Myocyte (in vitro differentiated cells): ENCODE data around the gene TNFRSF12A. TPM values are rescaled to one million over a fixed set of nuclear protein-coding genes. Genes with fewer than 3 reads are reported as not detected.
"Not testable (repeated sequence)": the region's sequence is repeated elsewhere in the genome, so short reads cannot be mapped to it uniquely, and the experiment has no call there.

Experiments used
- DNase-seq: peaks from one replicate; pipeline ENCODE4 v3.0.0-alpha.2; 2012; ENCODE audit warnings: low read depth
- total RNA-seq: library from RNA; depleted of rRNA; stranded (reverse); fragments of >200 nt; gene quantifications from 2 replicates; pipeline ENCODE4 v1.2.3, GENCODE V29; 2014

TNFRSF12A gene
- total RNA-seq, 1 donor from 2014 or later: 217 TPM

DNA sequence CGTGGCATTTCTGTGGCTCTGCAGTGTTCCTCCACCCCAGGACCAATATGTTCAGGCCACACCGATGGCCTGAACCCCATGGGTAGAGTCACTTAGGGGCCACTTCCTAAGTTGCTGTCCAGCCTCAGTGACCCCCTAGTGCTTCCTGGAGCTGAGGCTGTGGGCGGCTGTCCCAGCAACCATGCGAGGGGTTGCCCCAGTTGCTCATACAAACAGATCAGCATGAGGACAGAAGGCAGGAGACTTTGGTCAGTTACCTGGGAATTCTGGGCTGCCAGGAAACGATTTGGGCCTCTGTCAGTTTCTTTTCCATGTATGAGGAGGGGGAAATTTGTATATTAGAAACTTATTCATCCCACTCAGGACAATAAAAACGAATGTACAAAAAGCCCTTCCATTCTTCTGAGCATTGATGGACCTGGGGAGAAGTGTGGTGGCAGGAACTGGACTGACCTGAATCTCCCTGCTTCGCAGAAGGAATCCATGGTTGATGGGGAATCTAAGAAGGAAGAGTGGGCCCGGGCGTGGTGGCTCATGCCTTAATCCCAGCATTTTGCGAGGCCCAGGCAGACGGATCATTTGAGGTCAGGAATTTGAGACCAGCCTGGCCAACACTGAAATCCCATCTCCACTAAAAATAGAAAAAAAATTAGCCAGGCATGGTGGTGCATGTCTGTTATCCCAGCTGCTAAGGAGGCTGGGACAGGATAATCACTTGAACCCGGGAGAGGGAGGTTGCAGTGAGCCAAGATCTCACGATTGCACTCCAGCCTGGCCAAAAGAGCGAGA, 40.4 kb downstream of the TNFRSF12A start:
- peak; percentile 90 for DNase-seq

DNA sequence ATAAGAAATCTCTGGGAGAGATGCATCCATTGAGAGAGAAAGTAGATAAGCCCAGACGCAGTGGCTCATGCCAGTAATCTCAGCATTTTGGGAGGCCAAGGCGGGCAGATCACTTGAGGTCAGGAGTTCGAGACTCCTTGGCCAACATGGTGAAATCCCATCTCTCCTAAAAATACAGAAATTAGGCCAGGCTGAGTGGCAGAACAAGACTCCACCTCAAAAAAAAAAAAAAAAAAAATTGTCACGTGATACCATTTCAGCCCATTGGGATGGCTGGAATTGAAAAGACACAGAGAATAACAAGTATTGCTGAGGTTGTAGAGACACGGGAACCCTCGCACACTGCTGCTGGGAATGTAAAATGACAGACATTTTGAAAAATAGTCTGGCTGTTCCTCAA, 42.4 kb downstream of the TNFRSF12A start:
- DNase-seq: no peak

DNA sequence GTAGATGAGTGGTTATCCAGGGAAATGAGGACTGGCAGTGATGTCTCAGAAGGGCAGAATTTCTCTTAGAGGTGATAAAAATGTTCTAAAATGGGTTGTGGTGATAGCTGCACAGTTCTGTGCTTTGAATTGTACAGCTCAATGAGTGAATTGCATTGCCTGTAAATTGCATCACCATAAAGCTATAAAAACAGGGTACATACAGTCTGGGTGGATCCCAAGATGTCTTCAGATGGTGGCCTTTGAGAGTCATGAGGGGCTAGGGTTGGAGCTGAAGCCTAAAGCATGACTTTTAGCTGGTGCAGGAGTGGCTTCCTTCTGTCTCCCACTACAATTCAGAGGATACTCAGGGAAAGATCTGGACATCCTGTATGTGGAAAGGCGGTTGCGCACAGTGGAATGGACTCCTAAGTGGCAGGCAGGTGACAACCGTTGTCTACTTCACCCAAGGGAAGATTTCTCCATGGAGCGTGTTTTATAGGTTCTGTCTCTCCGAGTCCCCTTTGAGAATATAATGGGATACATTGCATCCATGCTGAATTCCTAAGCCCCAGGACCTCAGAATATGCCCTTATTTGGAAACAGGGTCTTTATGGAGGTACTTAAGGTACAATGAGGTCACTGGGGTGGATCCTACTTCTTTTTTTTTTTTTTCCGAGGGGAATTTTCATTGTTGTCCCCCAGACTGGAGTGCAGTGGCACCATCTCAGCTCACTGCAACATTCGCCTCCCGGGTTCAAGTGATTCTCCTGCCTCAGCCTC, 43.6 kb downstream of the TNFRSF12A start:
- DNase-seq: no peak

DNA sequence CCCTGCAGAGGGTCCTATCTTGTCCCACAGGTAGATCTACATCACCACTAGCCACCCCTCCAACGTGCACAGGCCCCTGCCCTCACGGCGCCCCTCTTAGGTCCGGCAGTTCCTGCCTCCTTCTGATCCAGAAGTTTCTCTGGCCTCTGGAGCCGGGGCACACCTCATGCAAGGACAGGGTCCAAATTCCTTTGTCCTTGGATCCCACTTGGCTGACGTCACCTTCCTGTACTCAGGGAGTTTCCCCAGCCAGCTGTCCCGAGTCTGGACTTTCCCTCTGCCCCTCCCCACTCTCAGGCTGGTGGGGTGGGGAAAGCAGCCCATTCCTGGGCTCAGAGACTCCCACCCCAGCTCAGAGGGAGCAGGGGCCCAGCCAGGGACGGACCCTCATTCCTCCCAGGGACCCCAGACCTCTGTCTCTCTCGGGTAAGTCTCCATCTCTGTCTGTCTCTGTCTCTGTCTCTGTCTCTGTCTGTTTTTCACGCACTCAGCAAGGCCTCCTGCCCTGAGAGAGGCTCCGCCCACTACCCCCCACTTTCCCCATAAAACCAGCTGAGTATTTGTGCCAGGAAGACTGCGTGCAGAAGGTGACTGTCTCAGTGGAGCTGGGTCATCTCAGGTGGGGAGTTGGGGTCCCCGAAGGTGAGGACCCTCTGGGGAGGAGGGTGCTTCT, 45.0 kb downstream of the TNFRSF12A start, which contains the start of gene IL32:
Gene IL32, plus strand, starts transcription at position 572 of the 673 bp plus-strand sequence. CDS start 172 bp downstream, outside the sequence.
- peak; percentile 94 for DNase-seq

DNA sequence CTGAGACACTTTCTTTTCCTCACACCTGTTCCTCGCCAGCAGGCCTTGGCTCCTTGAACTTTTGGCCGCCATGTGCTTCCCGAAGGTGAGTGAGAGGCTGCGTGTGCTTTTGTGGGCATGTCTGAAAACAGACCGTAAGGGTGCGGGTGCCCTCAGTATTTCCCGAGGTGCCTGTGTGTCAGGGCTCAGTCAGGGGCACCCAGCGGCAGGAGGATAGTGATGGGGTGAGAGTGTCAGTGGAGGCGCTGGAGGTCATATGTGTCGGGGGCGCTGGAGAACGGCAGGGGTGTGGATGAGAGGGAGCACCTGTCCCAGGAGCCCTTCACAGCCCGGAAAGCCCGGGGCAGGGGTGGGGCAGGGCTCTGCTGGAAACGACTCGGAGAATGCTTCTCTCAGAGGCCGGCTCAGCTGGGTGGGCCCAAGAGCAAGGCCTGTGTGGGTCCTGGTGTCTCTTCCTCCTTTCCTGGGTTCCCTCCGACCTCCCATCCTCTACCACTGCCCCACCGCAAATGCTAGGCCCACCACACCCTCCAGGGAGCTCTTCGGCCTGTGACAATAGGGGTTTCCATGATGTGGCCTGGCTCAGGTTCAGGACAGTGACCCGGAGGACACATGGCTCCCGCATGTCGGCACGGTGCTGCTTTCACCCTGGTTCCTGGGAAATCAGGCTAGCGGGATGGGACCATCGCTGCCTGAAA, 45.7 kb downstream of the TNFRSF12A start:
- peak; percentile 35 for DNase-seq

- no peak for DNase-seq
Measured at GRCh38 chr16:3066440-3066748, 46.2 kb downstream of the TNFRSF12A start.

- no peak for DNase-seq
Measured at GRCh38 chr16:3068487-3068886, 48.3 kb downstream of the TNFRSF12A start.

GRCh38 chr16:3069146-3069545, 49.0 kb downstream of the TNFRSF12A start:
- not testable (repeated sequence) for DNase-seq

GRCh38 chr16:3070608-3071111, 50.5 kb downstream of the TNFRSF12A start:
- no peak for DNase-seq

DNA sequence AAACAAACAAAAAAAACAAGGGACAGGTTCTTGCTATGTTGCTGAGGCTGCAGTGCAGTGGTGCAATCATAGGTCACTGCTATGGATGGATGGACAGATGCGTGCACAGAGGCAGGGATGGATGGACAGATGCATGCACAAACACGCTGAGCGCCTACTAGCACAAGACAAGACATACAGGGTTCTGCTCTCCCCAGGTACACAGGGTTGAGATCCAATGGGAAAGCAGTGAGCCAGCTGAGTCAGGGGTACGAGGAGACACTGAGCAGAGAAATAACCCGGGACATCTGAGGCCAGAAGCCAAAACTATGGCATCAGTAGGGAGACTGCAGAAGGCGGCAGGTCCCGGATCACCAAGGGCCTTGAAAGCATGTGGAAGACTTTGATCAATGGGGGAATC, 51.5 kb downstream of the TNFRSF12A start:
- DNase-seq: no peak

Other genes with a start within 250 kb of the TNFRSF12A start
- 235 and 770 TPM in 2 replicates for gene ELOB, start 243.1 kb upstream of the TNFRSF12A start, total RNA-seq
- gene PRSS33, start 232.8 kb upstream of the TNFRSF12A start, total RNA-seq: not detected in 2 replicates
- not detected in 2 replicates for gene PRSS41, start 221.9 kb upstream of the TNFRSF12A start, total RNA-seq
- not detected in 2 replicates for gene PRSS21, start 203.1 kb upstream of the TNFRSF12A start, total RNA-seq
- gene ZG16B, start 190.1 kb upstream of the TNFRSF12A start, total RNA-seq: not detected in 2 replicates
- not detected in 2 replicates for gene PRSS22, start 162.2 kb upstream of the TNFRSF12A start, total RNA-seq
- 59.9 and 77.1 TPM in 2 replicates for gene FLYWCH2, start 137.2 kb upstream of the TNFRSF12A start, total RNA-seq
- 27.7 and 36.9 TPM in 2 replicates for gene FLYWCH1, start 108.4 kb upstream of the TNFRSF12A start, total RNA-seq
- gene KREMEN2, start 56.1 kb upstream of the TNFRSF12A start, total RNA-seq: 10.4 and 17.8 TPM in 2 replicates
- 14.6 and 18.0 TPM in 2 replicates for gene PAQR4, start 51.0 kb upstream of the TNFRSF12A start, total RNA-seq
- gene PKMYT1, start 39.9 kb upstream of the TNFRSF12A start, total RNA-seq: 0.53 and 6.7 TPM in 2 replicates
- gene CLDN9, start 7.4 kb upstream of the TNFRSF12A start, total RNA-seq: 0.05 and 0.36 TPM in 2 replicates
- gene CLDN6, start 2.2 kb upstream of the TNFRSF12A start, total RNA-seq: 0.52 TPM in 1 of 2 replicates, not detected in the other
- 23.0 and 34.9 TPM in 2 replicates for gene HCFC1R1, start 3.6 kb downstream of the TNFRSF12A start, total RNA-seq
- gene THOC6, start 3.7 kb downstream of the TNFRSF12A start, total RNA-seq: 19.8 and 23.7 TPM in 2 replicates
- not detected in 2 replicates for gene BICDL2, start 16.6 kb downstream of the TNFRSF12A start, total RNA-seq
- gene MMP25, start 26.2 kb downstream of the TNFRSF12A start, total RNA-seq: 0.05 TPM in 2 replicates
- 646 and 732 TPM in 2 replicates for gene IL32, start 45.3 kb downstream of the TNFRSF12A start, total RNA-seq
- gene ZSCAN10, start 78.9 kb downstream of the TNFRSF12A start, total RNA-seq: not detected in 2 replicates
- gene ZNF205, start 92.2 kb downstream of the TNFRSF12A start, total RNA-seq: 29.2 and 33.3 TPM in 2 replicates
- 4.3 and 5.0 TPM in 2 replicates for gene ZNF213, start 114.7 kb downstream of the TNFRSF12A start, total RNA-seq
- gene OR1F1, start 167.8 kb downstream of the TNFRSF12A start, total RNA-seq: not detected in 2 replicates
- gene ZNF200, start 214.8 kb downstream of the TNFRSF12A start, total RNA-seq: 8.6 and 9.2 TPM in 2 replicates
- gene MEFV, start 236.3 kb downstream of the TNFRSF12A start, total RNA-seq: 0.37 and 0.99 TPM in 2 replicates